GM18526 (cell line): ENCODE results near the gene MGLL.

Experiments used
- POLR2A ChIP-seq: IDR thresholded peaks from 3 replicates; pipeline ENCODE4 v1.6.1; 2011; ENCODE audit not compliant: insufficient read length; ENCODE audit errors: extremely low read depth

Gene MGLL

GRCh38 chr3:127652246-127652995 lies 169.9 kb downstream of the MGLL start:
- TF ChIP-seq POLR2A, result no peak

- no peak for TF ChIP-seq POLR2A
Observed at GRCh38 chr3:127651516-127652172, 170.7 kb downstream of the MGLL start.

GRCh38 chr3:127650236-127650635 lies 172.1 kb downstream of the MGLL start:
- TF ChIP-seq POLR2A, result no peak

GRCh38 chr3:127647845-127648204 lies 174.5 kb downstream of the MGLL start:
- TF ChIP-seq POLR2A, result no peak

GRCh38 chr3:127647166-127647844 lies 175.0 kb downstream of the MGLL start:
- TF ChIP-seq POLR2A, result no peak

- no peak for TF ChIP-seq POLR2A
Observed at GRCh38 chr3:127646501-127647046, 175.7 kb downstream of the MGLL start.

GRCh38 chr3:127645371-127646015 lies 176.8 kb downstream of the MGLL start:
- no peak for TF ChIP-seq POLR2A

- TF ChIP-seq POLR2A, result no peak
Observed at GRCh38 chr3:127644641-127645370, 177.5 kb downstream of the MGLL start.

GRCh38 chr3:127640042-127640355 lies 182.3 kb downstream of the MGLL start:
- no peak for TF ChIP-seq POLR2A

- no peak for TF ChIP-seq POLR2A
Observed at GRCh38 chr3:127639173-127640041, 182.9 kb downstream of the MGLL start.
